Activated naive CD4-positive, alpha-beta T cell treated with anti-CD3 and anti-CD28 coated beads, Interleukin-2, amount 50 U/mL, for 24 hours (primary cell): ENCODE data around the gene ENTPD5.
"Not testable (repeated sequence)": the region's sequence is repeated elsewhere in the genome, so short reads cannot be mapped to it uniquely, and the experiment has no call there.

Source experiments
- H3K27ac Mint-ChIP-seq: one replicate; pipeline ENCODE4 v1.8.0; 2021; ENCODE audit warnings: mild to moderate bottlenecking, mixed read lengths
- H3K27me3 Mint-ChIP-seq: one replicate; pipeline ENCODE4 v1.8.0; 2021; ENCODE audit warnings: mixed read lengths
- H3K36me3 Mint-ChIP-seq: one replicate; pipeline ENCODE4 v1.8.0; 2021; ENCODE audit warnings: mixed read lengths
- H3K4me1 Mint-ChIP-seq: one replicate; pipeline ENCODE4 v1.8.0; 2021; ENCODE audit warnings: mixed read lengths
- H3K4me3 Mint-ChIP-seq: one replicate; pipeline ENCODE4 v1.8.0; 2021; ENCODE audit warnings: mild to moderate bottlenecking, mixed read lengths
- H3K9me3 Mint-ChIP-seq: one replicate; pipeline ENCODE4 v1.8.0; 2021; ENCODE audit warnings: mixed read lengths

ENTPD5 gene

DNA sequence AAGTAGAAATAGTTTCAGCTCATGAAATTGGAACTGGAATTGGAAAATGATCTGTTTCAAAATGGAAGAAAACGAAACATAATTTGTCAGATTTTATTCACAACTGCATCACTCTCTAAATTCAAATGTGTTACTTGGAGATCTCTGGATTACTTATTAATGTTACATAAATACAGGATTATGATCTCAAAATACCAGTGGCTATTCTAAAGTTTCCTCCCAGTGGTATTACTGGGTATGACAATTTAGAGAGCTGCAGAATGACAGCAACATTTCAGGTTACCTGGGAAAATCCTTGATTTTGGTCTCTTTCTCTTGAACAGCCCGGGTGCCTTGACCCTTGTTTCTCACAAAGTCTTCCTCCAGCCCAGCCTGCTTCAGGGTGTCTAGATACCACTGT, 83.4 kb downstream of the ENTPD5 start:
- no peaks in the 10 kb centered on the region for H3K27me3 Mint-ChIP-seq
- H3K36me3 Mint-ChIP-seq: peaks cover 8% of the 10 kb centered on the region
- H3K27ac Mint-ChIP-seq: no peak overlapping the region
- H3K4me1 Mint-ChIP-seq: peaks cover 10% of the 10 kb centered on the region
- H3K4me3 Mint-ChIP-seq: no peak overlapping the region
- no peaks in the 10 kb centered on the region for H3K9me3 Mint-ChIP-seq

DNA sequence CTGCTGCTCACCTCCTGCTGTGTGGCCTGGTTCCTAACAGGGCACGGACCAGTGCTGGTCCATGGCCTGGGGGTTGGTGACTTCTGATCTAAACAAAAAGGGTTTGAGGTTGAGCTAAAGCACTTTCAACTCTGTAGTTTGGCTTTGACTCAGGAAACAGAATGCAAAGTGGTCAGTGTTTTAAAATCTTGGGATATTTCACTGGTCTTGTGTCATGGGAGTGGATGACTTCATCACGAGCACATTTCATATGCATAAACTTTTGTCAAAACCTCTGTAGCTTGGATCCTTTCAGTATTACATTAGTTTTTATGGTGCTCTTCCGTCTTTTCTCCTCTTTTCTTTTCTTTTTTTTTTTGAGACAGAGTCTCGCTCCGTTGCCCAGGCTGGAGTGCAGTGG, 94.8 kb downstream of the ENTPD5 start:
- H3K36me3 Mint-ChIP-seq: peaks cover 17% of the 10 kb centered on the region
- H3K27ac Mint-ChIP-seq: no peak overlapping the region
- no peak overlapping the region for H3K4me3 Mint-ChIP-seq
- peaks cover 7% of the 10 kb centered on the region for H3K4me1 Mint-ChIP-seq
- no peaks in the 10 kb centered on the region for H3K9me3 Mint-ChIP-seq
- no peaks in the 10 kb centered on the region for H3K27me3 Mint-ChIP-seq

DNA sequence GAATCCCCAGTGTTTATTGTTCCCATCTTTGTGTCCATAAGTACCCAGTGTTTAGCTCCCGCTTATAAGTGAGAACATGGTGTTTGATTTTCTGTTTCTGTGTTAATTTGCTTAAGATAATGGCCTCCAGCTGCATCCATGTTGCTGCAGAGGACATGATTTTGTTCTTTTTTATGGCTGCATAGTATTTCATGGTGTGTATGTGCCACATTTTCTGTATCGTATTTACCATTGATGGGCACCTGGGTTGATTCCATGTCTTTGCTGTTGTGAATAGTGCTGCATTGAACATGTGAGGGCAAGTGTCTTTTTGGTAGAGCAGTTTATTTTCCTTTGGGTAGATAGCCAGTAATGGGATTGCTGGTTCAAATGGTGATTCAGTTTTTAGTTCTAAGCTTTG, 99.6 kb downstream of the ENTPD5 start:
- H3K9me3 Mint-ChIP-seq, H3K36me3 Mint-ChIP-seq, H3K4me1 Mint-ChIP-seq, H3K27me3 Mint-ChIP-seq, H3K27ac Mint-ChIP-seq, H3K4me3 Mint-ChIP-seq: not testable (repeated sequence)

DNA sequence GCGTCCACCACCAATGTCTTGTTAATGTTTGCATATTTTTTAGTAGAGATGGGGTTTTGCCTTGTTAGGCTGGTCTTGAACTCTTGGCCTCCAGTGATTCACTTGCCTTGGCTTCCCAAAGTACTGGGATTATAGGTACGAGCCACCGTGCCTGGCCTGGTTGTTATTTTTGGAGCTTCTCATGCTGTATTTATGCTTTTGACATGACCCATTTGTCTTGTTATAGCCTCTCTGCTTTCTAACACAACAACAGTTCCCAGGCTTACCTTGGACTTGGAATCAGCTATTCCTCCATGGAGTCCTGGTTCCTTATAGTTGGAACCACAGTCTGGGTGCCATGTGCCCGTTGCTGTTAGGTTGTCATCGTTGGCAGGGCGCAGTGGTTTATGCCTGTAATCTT, 102.8 kb downstream of the ENTPD5 start:
- Mint-ChIP-seq H3K4me3 (no peak overlapping the region), H3K4me1 (peaks cover under 1% of the 10 kb centered on the region), H3K9me3 (no peaks in the 10 kb centered on the region), H3K27ac (no peak overlapping the region), H3K27me3 (no peaks in the 10 kb centered on the region), H3K36me3 (peaks cover 22% of the 10 kb centered on the region)

DNA sequence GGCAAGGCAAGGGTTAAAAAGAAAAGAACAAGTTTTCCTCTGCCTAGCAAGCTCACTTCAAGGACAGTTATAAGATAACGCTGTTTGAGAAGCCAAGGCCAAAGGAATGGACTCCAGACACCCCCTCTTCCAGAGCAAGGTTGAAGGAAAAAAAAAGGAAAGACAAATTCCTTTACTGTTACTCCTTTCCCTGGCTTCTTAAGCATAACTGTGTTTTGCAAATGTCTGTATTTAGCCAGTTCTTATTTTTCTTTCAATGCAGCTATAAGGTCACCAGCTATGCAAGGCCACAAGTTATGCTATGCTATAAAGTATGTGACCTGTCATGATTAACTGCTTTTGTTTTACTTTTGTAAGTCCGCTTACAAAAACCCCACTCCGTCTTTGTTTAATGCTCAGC, 105.8 kb downstream of the ENTPD5 start:
- peaks cover 42% of the 10 kb centered on the region for H3K36me3 Mint-ChIP-seq

DNA sequence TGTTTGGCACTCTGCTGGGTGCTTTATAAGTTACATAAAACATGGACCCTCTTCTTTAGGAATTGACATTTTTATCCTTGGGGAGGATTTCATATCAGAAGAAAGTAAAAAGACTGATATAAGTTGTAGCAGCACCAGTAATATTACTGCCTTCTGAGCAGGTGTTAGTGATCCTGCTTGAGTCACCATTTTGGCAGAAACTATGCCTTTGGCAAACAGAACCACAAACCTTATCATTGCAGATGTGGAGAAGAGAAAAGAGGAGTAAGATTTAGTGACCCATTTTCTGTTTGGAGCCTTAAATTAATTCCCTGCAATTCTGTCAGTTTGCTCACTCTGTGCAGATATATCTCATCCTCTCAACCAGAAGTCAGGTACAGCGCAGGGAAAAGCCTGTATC, 109.4 kb downstream of the ENTPD5 start:
- H3K27ac Mint-ChIP-seq: peak overlapping the region; percentile 53

More for the DNA sequence above, 105.8 kb downstream of the ENTPD5 start:
- H3K27ac Mint-ChIP-seq: no peak overlapping the region
- H3K4me1 Mint-ChIP-seq: peaks cover 12% of the 10 kb centered on the region
- no peaks in the 10 kb centered on the region for H3K27me3 Mint-ChIP-seq
- H3K4me3 Mint-ChIP-seq: no peak overlapping the region
- peaks cover 6% of the 10 kb centered on the region for H3K9me3 Mint-ChIP-seq

More for the DNA sequence above, 109.4 kb downstream of the ENTPD5 start:
- peaks cover 6% of the 10 kb centered on the region for H3K9me3 Mint-ChIP-seq
- H3K27me3 Mint-ChIP-seq: no peaks in the 10 kb centered on the region
- H3K36me3 Mint-ChIP-seq: peaks cover 52% of the 10 kb centered on the region
- H3K4me3 Mint-ChIP-seq: no peak overlapping the region
- H3K4me1 Mint-ChIP-seq: peaks cover 12% of the 10 kb centered on the region
